A673 (cell line): ENCODE measurements around the gene ISM1. TPM values are rescaled to one million over a fixed set of nuclear protein-coding genes. Genes with fewer than 3 reads are reported as not detected.

Experiments
- BruUV-seq: library from RNA; stranded (reverse); fragments of 400-500 nt; replicated peaks from 2 replicates; lab custom pipeline; 2021; lab: Mats Ljungman, UMichigan
- CTCF ChIA-PET: fragments of 300-600 bp; sonication (Branson Sonifier 250); formaldehyde crosslinking; loops from one replicate; lab custom pipeline; 2022; ENCODE audit warnings: antibody characterized with exemption; lab: Charles Lee
- POLR2A ChIA-PET: fragments of 300-600 bp; sonication (Branson Sonifier 250); formaldehyde crosslinking; loops from one replicate; lab custom pipeline; 2022; ENCODE audit warnings: antibody characterized with exemption; ENCODE audit not compliant: low non-redundant PET; lab: Charles Lee
- DNase-seq: peaks from one replicate; pipeline ENCODE4 v3.0.0-alpha.2; 2015; ENCODE audit warnings: low spot score
- H3K27ac ChIP-seq: fragments of 200-600 bp; sonication (generic); 2 replicates; pipeline ENCODE4 v1.5.1; 2016; ENCODE audit warnings: mixed run types, low read depth, mild to moderate bottlenecking, mixed read lengths, antibody characterized with exemption, low read length; ENCODE audit not compliant: poor library complexity, severe bottlenecking
- H3K27me3 ChIP-seq: fragments of 200-600 bp; sonication (generic); replicated peaks from 2 replicates; pipeline ENCODE4 v1.6.1; 2017; ENCODE audit warnings: mixed run types, low read depth, mild to moderate bottlenecking, mixed read lengths, antibody characterized with exemption, low read length; ENCODE audit not compliant: insufficient read depth, poor library complexity
- H3K36me3 ChIP-seq: fragments of 200-600 bp; sonication (generic); 2 replicates; pipeline ENCODE4 v1.6.1; 2016; ENCODE audit warnings: mixed run types, mild to moderate bottlenecking, mixed read lengths, antibody characterized with exemption, low read length; ENCODE audit not compliant: insufficient read depth, poor library complexity, severe bottlenecking
- H3K4me1 ChIP-seq: fragments of 200-600 bp; sonication (generic); 2 replicates; pipeline ENCODE4 v1.6.1; 2017; ENCODE audit warnings: mixed run types, mild to moderate bottlenecking, mixed read lengths, antibody characterized with exemption, low read length; ENCODE audit not compliant: insufficient read depth, poor library complexity, severe bottlenecking
- H3K4me3 ChIP-seq: fragments of 200-600 bp; sonication (generic); 2 replicates; pipeline ENCODE4 v1.5.1; 2016; ENCODE audit warnings: low read depth, mixed run types, mild to moderate bottlenecking, mixed read lengths, low read length; ENCODE audit not compliant: poor library complexity, severe bottlenecking
- H3K9me3 ChIP-seq: fragments of 200-600 bp; sonication (generic); 2 replicates; pipeline ENCODE4 v1.6.1; 2016; ENCODE audit warnings: mixed run types, low read depth, mild to moderate bottlenecking, mixed read lengths, antibody characterized with exemption, low read length; ENCODE audit not compliant: poor library complexity, severe bottlenecking
- EZH2 ChIP-seq: fragments of 200-600 bp; sonication (generic); IDR thresholded peaks from 2 replicates; pipeline ENCODE4 v1.6.1; 2017; ENCODE audit warnings: borderline replicate concordance, low read depth, mild to moderate bottlenecking, mixed read lengths, antibody characterized with exemption, low read length; ENCODE audit not compliant: poor library complexity, severe bottlenecking
- intact Hi-C: fragments of 100-400 bp; cut with micrococcal nuclease; formaldehyde crosslinking; loops from one replicate; pipeline ENCODE4 v1.10.0; 2022; ENCODE audit not compliant: unreplicated experiment
- total RNA-seq: library from RNA; stranded (reverse); gene quantifications from 2 replicates; pipeline ENCODE4 v1.2.3, GENCODE V29; 2021
- TF ChIP-seq, protein P1 (sequence below): fragments of 300-800, 200-600 bp; sonication (generic); conservative IDR thresholded peaks from 2 replicates; pipeline ENCODE4 v1.5.1; 2017; ENCODE audit warnings: low read depth, mild to moderate bottlenecking, antibody characterized with exemption, low read length, moderate library complexity, mixed read lengths

The ISM1 gene
- total RNA-seq, 1 experiment from 2014 or later: 0.11 TPM

- intact Hi-C loops: no loop called here
- ChIA-PET CTCF (no interaction called here), POLR2A (no interaction called here)
Measured at GRCh38 chr20:13238001-13238653, 17.1 kb downstream of the ISM1 start.

DNA sequence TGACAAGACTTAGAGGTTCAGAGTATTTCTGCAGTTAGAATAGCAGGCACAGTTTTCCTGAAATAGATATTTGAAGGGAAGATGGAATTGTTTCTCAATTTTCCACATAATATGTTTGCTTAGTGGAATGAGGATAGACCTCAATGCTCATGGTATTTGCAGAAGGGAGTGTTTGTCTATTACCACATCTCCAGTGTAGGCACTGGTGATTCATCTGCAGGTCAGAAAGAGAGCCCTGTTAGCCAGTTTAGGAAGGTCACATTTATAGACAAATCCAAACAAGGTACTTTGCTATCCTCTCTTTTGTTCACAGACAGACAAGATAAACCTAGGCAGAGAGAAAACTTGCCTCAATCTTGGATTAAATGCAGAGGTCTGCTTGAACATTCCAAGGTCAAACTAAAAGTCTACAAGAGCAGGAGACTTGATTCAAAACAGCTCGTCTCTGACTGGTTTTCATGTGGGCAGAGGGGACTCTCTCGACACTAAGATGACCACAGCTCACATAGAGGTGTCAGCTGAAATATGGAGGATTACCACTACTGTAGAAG is 22.8 kb downstream of the ISM1 start:
- H3K27me3 ChIP-seq: peaks cover 10% of the 10 kb centered on the region
- no peak for TF ChIP-seq EZH2
- TF ChIP-seq, protein P1, sequence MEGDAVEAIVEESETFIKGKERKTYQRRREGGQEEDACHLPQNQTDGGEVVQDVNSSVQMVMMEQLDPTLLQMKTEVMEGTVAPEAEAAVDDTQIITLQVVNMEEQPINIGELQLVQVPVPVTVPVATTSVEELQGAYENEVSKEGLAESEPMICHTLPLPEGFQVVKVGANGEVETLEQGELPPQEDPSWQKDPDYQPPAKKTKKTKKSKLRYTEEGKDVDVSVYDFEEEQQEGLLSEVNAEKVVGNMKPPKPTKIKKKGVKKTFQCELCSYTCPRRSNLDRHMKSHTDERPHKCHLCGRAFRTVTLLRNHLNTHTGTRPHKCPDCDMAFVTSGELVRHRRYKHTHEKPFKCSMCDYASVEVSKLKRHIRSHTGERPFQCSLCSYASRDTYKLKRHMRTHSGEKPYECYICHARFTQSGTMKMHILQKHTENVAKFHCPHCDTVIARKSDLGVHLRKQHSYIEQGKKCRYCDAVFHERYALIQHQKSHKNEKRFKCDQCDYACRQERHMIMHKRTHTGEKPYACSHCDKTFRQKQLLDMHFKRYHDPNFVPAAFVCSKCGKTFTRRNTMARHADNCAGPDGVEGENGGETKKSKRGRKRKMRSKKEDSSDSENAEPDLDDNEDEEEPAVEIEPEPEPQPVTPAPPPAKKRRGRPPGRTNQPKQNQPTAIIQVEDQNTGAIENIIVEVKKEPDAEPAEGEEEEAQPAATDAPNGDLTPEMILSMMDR: no peak
- H3K9me3 ChIP-seq: no peaks in the 10 kb centered on the region
- no peak overlapping the region for H3K27ac ChIP-seq
- DNase-seq: no peak
- no peaks in the 10 kb centered on the region for H3K36me3 ChIP-seq
- CTCF ChIA-PET: no interaction called here
- H3K4me3 ChIP-seq: no peak overlapping the region
- no TSS peak for BruUV-seq
- H3K4me1 ChIP-seq: no peaks in the 10 kb centered on the region
- POLR2A ChIA-PET: no interaction called here
- intact Hi-C loops: no loop called here

More at GRCh38 chr20:13238001-13238653, 17.1 kb downstream of the ISM1 start:
- Histone ChIP-seq H3K9me3 (no peaks in the 10 kb centered on the region), H3K27ac (no peak overlapping the region), H3K4me3 (no peak overlapping the region), H3K36me3 (no peaks in the 10 kb centered on the region), H3K4me1 (no peaks in the 10 kb centered on the region), H3K27me3 (peaks cover 10% of the 10 kb centered on the region)
- no peak for DNase-seq
- no TSS peak for BruUV-seq
- no peak for TF ChIP-seq EZH2
- TF ChIP-seq, protein P1: no peak

GRCh38 chr20:13245250-13245723 is 24.2 kb downstream of the ISM1 start:
- intact Hi-C loops: no loop called here
- H3K4me1 ChIP-seq: no peaks in the 10 kb centered on the region
- H3K4me3 ChIP-seq: no peak overlapping the region
- no peaks in the 10 kb centered on the region for H3K36me3 ChIP-seq
- TF ChIP-seq, protein P1: no peak
- TF ChIP-seq EZH2: no peak
- no TSS peak for BruUV-seq
- DNase-seq: no peak
- H3K27ac ChIP-seq: no peak overlapping the region
- no peaks in the 10 kb centered on the region for H3K9me3 ChIP-seq
- ChIA-PET POLR2A (no interaction called here), CTCF (no interaction called here)
- peaks cover 8% of the 10 kb centered on the region for H3K27me3 ChIP-seq
